Stimulated activated CD8-positive, alpha-beta memory T cell treated with anti-CD3 and anti-CD28 coated beads, Interleukin-15, amount 100 ng/mL, for 48 hours (primary cell): Measurements from ENCODE around the gene PCYOX1L.

ENCODE experiments used
- DNase-seq, 2 donors: peaks; one replicate each; pipeline ENCODE4 v3.0.0-alpha.2; 2020; ENCODE audit warnings: low read depth in 2 of 2

The PCYOX1L gene

DNA sequence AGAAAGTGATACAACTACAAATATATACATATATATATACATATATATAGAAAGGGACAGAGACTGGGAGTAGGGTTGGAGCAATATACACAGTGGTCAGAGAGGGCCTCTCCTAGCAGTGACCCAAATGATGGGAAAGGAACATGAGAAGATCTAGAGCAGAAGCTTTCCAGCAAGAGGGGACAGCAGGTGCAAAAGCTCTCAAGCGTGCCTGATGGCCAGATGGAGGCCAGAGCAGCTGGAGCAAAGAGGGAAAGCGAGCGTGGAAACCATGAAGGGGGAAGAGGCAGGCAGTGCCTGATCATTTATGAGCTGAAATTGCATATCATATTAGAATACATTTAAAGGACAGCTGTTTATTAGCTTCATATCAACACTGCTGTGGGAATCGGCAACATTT lies 20.1 kb upstream of the PCYOX1L start:
- no peak for DNase-seq

DNA sequence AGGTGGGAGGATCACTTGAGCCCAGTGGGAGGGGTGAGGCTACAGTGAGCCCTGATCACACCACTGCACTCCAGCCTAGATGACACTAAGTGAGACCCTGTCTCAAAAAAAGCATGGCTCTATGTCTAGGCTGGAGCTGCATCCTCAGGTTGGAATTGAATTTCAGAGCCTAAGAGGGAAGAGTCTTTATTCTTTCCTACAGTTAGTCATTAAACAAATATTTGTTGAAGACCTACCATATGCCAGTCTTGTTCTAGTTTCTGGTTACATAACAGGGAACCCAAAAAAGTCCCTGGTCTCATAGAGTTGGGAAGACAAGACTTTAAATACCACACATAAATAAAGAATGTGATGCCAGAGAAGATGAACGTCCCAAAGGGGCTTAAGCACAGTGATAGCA lies 19.5 kb upstream of the PCYOX1L start:
- DNase-seq, result no peak

DNA sequence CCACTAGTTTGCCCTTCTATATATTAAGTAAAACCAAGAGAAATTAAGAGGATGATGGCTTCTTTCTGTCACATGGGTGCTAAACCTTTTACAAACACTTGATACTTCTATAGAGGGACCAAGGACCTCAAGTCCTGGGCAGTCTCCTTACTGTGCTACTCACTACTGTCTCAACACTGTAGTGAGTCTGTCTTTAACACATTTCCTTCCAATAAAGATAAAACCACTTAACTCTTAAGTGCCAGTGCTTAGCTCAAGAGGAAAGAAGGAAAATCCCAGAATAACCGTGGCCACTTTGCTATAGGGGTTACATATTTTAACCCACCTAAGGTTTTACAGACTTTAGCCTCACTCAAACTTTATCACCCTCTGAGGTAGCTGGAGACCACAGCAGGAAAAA lies 16.9 kb upstream of the PCYOX1L start:
- DNase-seq, result no peak

DNA sequence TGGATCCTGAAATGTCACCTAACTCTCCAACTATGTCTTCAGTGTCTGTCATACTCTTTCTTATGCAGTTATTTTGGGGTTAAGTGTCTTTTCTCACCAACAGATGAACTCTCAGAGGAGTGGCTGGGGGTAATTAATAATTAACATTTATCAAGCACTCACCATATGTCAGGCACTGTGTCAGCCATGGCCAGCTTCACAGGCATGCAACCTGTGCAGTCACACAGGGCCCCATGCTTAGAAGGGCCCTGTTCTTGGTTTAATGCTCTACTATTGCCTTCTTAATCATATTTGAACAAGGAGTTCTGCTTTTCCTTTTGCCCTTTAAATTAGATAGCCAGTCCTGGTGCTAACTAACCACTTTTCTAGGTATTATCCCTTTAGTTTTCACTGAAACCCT lies 16.0 kb upstream of the PCYOX1L start:
- DNase-seq, result no peak

DNA sequence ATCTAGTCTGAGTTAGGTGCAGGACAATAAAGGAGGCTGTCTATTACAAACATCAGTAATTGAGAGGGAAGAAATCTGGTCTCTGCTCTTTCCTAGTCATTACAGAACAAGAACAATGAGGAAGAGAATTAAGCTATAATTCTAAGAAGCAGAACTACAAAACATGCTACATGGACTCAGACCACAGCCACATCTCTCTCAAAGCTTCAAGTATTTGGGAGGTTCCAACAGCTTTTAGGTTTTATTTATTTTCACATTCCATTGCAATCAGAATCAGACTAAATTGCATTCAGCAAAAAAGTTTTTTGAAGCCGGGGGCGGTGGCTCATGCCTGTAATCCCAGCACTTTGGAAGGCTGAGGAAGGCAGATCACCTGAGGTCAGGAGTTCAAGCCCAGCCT lies 13.7 kb upstream of the PCYOX1L start:
- no peak for DNase-seq

DNA sequence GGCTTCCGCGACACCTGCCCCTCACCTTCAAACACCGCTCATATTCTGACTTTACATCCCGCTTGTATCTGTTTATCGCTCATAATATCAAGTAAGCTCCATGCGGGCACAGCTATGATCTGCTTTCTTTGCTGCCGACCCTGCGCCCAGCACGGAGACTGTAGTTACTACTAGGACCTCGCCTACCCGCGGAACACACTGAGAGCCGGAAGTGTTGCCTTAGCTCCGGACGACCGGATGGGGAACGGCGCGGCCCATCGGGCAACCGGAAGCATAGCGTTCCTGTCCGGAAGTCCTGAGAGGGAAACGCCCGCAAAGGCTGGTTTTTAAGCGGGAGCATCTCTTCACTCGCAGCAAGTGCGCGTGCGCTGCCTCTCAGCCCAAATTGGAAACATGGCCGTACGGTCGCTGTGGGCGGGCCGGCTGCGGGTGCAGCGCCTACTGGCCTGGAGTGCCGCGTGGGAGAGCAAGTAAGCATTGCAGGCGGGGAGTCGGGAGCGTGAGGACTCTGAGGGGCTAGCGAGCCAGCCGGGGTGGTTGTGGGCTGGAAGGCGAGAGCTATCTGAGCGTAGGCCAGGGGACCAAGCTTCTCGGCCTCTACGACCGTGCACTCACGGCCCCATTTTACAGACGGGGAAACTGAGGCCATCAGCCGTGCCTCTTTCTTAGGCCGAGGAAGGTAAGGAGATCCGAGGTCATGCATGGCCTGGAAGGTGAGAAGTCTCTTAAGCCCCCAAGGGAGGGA lies 12.5 kb upstream of the PCYOX1L start, which contains the start of gene GRPEL2:
TSS of gene GRPEL2 (plus strand) at position 353 of the 745 bp plus-strand sequence. CDS start at position 394, 41 bp downstream.
- DNase-seq, result peak; percentile 91 to 94

DNA sequence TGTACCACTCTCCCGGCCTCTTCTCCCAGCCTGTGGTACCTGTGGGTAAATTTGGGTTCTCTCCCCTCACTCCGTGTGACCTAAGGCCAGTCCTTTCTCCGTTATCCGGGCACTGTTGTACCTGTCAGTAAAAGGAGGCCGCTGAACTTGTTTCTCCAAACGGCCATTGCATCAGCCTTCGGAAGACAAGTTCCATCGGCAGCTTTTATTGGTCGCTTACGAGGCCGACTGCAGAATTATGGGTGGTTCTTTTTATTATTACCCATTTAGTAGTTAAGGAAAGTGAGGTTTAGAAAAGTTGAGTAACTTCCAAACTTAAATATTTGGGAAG lies 12.0 kb upstream of the PCYOX1L start:
- no peak for DNase-seq

DNA sequence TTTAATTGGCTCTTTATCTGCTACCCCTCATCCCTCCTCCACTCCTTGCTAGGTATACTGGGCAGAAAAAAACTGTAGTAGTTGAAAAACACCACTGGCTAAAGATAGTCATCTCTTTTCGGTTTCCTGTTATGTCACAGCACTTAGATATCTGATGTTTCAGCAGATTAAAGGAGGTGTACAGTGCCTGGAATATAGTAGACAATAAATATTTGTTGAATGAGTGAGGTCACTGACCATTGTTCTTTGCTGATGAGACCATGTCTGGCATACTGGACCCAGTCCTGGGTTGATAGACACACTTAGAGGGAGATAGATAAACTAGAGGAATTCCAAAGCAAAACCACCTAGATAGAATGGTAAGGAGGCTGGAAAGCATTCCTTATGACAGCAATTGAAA lies 9.3 kb upstream of the PCYOX1L start:
- DNase-seq, result no peak

DNA sequence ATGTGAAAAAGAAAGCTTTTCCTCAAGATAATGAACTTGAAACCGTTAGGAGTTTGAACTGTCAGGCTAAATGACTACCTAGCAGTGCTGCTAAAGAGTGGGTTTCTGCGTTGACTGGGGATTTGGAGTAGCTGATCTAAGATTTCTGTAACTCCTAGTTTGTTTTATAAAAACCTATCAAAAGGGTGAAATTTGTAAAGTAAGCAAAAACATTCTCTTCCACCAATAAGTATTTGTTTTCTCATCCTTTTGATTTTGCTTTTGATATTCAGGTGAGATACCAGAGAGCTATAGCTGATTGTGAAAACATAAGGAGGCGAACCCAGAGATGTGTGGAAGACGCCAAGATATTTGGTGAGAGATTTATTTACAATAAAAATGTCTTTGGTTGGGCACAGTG lies 8.5 kb upstream of the PCYOX1L start:
- no peak for DNase-seq

DNA sequence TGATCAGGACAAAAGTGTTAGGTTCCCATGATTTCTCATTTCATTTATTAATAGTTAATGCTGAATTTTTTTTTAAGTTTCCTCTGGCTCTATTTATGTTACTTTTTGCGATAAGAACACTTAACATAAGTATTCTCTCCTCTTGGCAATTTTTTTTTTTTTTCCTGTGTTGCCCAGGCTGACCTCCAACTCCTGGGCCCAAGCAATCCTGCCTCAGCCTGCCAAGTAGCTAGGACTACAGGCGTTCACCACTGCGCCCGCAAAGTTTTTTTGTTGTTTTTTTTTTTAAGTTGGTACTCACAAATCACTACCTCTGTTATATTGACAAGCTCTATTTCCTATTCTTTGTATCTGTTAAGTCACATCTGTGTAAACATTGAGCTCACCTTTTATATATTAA lies 5.7 kb upstream of the PCYOX1L start:
- no peak for DNase-seq

DNA sequence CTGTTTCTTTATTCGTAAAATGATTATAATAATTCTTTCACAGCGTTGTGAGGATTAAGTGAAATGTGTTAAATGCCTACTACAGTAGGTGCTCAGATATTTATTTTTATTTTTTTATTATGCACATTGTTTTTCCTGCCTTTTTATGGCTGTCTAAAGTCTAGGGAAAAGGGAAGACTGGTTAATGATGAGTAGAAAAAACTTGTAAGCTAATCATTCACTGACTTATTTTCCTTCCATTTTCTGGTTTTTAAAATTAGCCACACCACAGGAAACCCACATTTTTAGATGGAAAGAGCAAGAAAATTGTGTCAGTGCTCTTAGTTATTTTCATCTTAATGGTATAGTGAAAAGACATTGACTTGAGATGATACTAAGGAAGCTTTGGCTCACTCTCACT lies 3.9 kb upstream of the PCYOX1L start:
- DNase-seq, result no peak

DNA sequence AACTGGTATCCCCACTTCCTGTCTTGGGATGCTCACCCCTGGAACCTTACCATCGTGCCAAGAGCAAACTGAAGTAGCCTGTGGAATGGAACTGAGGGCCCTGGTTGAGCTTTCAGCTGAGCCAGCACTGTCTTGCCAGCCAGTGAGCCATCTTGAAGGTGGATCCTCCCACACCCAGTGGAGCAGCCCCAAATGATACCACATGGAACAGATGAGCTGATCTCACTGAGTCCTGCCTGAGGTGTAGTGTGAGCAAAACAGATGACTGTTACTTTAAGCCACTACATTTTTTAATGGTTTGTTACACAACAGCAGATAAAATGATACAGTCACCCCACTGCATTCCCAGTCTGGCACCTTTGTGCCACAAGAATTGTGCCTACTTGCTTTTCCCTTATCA lies 2.2 kb upstream of the PCYOX1L start:
- DNase-seq, result peak in 1 of 2 donors; percentile 11

DNA sequence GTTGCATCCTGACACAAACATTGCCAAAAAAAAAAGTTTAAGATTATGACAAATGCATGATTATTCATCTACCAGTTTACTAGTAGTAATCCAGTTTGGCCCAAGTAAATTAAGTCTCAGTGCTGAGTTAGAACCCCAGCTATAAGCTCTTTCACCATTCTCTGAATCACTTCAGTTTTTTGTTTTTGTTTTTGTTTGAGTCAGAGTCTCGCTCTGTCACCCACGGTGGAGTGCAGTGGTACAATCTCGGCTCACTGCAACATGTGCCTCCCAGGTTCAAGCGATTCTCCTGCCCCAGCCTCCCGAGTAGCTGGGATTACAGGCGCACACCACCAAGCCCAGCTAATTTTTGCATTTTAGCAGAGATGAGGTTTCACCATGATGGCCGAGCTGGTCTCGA lies 1.5 kb upstream of the PCYOX1L start:
- no peak for DNase-seq

DNA sequence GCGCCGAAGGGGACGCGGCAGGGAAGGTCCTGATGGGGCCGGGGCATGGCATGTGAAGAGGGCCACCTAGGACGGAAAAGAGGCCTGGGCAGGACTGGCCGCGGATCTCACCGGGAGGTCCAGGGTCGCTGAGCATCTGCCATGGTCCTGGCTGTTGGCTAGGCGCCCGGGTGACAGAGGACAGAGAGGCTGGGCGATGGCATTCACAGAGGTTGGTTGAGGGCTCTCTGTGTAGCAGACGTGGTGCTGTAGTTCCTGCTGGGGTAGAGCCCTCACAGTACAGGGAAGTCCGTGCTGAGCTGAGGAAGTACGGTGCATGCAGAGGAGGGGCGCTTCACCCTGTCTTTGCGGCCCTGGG lies 427 bp downstream of the PCYOX1L start:
- no peak for DNase-seq

DNA sequence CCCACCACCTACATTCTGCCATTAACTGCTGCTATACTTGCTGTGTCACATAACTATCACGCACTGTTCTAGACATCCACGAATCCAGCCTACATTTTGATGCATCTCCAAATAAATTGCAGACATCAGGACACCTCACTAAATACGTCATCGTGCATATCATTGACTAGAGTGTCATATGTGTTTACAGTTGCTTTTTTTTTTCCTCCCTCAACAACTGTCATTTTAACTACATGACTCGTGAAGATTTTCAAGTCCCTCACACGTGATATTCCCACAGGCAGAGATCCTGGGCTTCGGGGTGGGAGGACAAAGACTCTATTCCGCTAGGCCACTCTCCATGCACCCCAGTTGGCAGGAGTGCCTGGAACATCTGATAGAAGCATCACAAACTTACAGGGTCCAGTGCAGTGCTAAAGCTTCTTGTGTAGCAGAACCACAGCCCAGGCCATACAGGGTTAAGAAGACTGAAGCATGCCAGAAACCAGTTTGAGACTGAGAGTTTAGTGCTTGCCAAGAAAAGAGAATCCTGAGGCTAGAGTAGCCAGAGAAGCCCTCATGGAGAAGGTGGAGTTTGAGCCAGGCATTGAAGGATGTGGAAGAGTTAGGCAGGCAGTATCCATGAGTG lies 1.1 kb downstream of the PCYOX1L start:
- DNase-seq, result no peak

DNA sequence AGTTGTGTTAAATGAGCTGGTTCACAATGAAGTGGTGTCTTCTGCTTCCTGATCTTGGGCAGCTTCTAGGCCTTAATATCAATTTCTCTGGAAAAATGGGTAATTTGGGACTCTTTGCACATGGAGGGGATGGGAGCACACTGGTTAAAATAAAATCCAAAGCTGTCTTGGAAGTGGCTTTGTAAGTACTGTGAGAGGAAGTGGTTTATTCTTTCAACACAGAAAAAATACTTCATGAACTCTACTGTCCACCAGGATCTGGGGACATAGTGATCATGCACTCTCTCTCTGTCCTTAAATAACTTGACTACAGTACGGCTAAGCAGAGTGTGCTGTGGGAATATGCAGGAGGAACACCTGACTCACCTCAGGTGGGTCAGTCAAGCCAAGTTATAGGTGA lies 2.4 kb downstream of the PCYOX1L start:
- DNase-seq, result no peak

DNA sequence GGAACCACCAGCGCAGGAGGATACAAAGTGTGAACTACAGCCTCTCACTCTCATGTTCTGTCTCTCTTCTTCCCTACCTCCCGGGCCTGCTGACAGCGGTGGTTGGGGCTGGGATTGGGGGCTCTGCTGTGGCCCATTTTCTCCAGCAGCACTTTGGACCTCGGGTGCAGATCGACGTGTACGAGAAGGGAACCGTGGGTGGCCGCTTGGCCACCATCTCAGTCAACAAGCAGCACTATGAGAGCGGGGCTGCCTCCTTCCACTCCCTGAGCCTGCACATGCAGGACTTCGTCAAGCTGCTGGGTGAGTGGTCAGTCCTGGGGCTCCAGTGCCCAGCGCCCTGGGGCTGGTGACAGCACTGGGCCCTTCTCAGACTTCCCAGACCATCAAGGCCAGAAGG lies 4.7 kb downstream of the PCYOX1L start:
- DNase-seq, result no peak

DNA sequence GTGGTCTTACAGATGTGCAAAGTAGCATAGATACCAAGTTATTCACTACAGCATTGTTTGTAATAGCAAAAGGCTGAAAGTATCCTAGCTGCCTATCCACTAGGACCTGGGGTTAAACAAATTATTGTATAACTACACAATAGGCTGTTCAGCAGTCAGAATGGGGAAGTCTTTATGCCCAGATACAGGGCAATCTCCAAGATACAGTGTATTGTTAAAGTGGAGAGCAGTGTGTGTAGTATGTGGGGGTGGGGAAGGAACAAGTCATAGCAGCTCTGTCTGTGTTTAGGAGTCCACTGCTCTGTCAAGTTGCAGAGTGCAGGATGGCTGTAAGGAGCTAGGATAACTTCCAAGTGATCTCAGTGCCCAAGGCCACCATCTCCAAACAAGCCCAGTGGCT lies 5.5 kb downstream of the PCYOX1L start:
- no peak for DNase-seq

DNA sequence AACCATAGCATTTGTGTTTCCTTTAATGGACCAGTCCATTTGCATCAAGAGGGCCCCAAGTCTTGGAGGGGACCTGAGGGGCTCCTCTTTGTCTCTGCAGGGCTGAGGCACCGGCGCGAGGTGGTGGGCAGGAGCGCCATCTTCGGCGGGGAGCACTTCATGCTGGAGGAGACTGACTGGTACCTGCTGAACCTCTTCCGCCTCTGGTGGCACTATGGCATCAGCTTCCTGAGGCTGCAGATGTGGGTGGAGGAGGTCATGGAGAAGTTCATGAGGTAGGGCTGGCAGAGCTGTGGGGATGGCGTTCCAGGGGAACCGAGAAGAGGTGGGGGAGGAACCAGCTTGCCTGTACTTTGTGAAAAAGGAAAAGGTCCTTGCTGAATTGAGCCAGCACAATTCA lies 6.1 kb downstream of the PCYOX1L start:
- no peak for DNase-seq

DNA sequence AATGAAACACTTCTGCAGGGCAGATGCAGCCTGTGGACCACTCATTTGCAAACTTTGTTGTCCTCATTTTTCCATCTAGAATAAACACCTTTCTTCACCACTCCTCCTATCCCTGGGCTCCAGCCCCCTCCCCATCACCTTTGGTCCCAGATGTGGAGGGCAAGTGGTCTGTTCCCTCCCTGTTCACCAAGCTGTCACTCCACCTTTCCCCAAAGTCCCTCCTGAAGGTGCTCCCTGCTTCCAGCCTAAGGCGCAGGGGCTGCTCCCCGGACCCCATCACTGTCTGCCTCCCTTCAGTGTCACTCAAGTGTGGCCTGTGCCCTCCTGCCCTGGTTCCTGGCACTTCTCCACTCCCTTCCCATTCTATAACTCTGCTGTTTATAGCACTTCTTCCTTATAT lies 6.9 kb downstream of the PCYOX1L start:
- no peak for DNase-seq

DNA sequence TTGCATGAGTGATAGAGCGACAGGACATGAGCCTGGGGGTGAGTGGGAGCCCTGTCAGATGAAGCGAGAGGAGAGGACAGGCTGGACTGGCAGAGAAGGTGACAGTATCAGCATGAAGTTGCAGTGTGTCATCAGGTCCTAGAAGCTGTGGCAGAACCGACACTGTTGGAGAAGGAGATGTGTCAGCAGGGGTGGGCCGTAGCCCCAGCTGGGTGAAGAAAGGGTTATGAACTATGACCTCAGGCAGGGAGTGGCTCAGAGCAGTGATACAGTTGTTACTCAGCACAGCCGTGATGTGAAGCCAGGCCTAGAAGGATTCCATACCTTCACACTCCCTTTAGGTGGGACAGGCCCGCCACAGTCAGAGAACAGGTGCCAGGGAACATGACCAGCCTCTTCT lies 7.6 kb downstream of the PCYOX1L start:
- DNase-seq, result no peak

DNA sequence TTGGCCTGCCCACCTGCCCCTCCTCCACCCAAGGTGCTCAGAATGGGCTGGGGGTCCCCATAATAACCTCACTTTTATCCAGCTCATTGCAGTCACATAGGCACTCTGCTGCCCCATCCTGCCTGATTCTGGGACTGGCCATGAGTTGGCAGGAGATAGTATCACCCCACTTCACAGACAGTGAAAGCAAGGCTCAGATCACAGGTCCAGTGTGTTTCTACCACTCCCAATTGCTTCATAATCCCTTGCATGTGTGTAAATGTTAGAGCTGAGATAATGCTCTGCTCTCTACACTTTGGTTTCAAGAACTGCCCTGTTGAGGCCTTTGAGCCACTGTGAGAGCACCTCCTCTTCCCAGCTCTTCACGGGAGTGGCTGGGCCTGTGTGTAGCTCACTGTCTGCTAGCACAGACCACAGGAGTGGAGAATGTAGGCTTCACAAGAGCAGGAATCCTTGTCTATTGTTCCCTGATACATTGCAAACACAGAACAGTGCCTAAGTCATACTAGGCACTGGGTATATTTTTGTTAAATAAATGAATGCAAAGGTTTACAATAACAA lies 8.4 kb downstream of the PCYOX1L start:
- no peak for DNase-seq

DNA sequence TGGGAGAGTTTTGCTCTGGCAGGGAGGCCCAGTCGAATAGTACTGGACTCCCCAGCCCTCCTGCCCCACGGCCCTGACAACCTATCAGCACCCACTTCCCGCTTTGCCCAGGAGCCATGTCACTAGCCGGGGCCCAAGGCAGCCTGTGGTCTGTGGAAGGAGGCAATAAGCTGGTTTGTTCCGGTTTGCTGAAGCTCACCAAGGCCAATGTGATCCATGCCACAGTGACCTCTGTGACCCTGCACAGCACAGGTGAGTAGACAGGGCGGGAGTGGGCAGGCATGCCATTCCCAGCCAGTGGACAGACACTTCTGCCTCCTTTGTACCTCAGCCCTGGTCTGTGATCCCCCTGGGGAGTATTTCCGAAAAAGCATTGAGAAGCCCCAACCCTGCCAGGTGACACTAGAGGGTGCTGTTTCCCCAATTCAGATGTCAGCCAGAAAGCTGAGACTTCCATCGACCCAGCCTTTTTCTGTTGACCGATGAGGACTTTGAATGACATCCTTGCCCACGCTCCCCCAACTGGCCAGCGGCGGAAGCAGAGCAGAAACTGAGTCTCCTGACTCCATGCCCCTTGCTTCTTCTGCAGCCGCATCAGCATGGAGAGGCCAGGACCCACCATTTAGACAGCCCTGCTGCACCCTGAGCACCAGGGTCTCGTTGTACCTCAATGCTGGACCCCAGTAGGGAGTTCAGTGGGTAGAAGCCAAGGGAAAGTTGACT lies 9.6 kb downstream of the PCYOX1L start:
- DNase-seq, result peak in 1 of 2 donors; percentile 25
